NCI-H2171 treated with DMSO at 0.1 percent for 48 hours (cell line): ENCODE measurements around the gene TBCA.

ENCODE experiments used
- DNase-seq: peaks from one replicate; lab custom pipeline; 2025; lab: John Stamatoyannopoulos, UW

TBCA gene, protein sequence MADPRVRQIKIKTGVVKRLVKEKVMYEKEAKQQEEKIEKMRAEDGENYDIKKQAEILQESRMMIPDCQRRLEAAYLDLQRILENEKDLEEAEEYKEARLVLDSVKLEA

DNA sequence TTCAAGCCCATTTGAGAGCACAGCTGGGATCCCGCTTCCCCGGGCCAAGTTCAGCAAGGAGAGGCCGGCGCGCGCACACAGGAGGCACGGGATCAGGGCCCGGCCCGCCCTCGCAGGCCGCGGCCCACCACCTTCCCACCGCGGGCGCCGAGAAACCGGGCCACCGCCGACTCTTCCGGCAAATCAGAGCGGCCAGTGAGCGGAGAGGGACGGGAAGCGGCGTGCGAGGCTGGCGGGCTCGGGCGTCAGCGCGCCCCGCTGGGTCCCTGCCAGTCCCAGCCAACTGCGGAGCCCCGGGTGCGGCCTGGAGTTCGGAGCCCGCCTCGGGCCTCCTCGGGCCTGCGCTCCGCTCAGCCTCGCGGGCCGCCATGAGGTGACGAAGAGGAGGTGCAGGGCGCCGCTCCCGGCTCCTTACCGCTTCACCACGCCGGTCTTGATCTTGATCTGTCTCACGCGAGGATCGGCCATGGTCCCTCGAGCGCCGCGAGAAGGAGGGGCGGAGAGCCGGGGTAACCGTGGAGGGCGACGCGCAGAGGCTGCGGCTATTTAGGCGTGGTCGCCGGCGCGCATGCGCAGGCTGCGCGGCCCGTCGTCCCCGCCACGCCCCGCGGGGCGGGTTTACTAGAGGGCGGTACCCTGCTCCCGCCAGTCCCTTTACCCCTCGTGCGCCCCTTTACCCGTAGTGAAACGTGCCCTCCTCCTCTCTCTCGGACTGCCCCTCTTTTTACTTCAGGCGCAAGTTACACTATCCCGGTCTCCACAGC lies at the start of gene TBCA:
Gene TBCA (minus strand): TSS at position 550 of the 764 bp plus-strand sequence. CDS start 82 bp downstream, at position 468.
- peak; percentile 81 for DNase-seq

DNA sequence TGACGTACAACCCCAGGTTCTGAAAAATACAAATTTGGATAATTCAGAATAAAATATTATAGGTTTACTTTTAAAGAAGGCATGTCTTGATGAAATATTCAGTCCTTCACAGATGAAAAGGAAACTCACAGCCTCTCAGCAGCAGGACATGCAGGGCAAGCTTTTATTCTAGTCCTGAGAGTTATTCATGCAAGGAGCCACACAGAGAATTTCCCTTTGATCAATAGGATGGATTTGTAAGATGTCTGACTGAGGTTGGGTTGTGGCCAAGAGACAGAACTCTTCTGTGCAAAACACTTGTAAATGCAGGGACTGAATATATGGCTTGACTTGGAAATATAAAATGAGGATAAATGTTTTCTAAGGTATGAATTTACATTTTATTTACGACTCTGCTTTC lies 48.8 kb upstream of the TBCA start:
- DNase-seq = no peak

DNA sequence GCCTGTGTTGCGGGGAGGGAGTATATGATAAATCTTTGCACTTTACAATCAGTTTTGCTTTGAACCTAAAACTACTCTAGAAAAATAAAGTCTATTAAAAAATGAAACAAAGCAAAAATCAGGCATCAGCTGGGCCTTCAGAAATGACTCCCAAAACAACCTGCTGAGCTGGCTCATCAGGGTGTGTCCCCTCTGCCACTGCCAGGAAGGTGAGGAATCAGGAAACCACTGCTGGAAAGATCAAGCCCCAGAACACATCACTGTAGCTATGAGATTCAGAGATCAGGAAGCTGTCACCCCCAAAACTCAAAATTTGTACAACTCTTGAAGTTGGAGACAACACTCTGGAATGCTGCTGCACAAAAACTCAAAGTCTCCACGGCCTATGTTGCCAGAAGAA lies 40.5 kb upstream of the TBCA start:
- DNase-seq = no peak

DNA sequence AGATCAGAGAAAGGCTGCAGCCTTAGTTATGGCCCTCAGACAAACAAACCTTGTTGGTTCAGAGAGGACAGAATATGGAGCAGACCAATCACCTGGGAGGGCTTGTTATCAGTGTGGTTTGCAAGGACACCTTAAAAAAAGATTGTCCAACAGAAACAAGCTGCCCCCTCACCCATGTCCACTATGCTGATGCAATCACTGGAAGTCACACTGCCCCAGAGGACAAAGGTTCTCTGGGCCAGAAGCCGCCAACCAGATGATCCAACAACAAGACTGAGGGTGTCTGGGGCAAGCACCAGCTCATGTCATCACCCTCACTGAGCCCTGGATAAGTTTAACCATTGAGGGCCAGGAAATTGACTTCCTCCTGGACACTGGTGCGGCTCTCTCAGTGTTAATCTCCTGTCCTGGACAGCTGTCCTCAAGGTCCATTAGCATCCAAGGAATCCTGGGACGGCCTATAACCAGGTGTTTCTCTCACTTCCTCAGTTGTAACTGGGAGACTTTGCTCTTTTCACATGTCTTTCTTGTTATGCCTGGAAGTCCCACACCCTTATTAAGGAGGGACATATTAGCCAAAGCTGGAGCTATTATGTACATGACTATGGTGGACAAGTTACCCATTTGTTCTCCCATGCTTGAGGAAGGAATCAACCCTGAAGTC lies 36.9 kb upstream of the TBCA start:
- DNase-seq = no peak

DNA sequence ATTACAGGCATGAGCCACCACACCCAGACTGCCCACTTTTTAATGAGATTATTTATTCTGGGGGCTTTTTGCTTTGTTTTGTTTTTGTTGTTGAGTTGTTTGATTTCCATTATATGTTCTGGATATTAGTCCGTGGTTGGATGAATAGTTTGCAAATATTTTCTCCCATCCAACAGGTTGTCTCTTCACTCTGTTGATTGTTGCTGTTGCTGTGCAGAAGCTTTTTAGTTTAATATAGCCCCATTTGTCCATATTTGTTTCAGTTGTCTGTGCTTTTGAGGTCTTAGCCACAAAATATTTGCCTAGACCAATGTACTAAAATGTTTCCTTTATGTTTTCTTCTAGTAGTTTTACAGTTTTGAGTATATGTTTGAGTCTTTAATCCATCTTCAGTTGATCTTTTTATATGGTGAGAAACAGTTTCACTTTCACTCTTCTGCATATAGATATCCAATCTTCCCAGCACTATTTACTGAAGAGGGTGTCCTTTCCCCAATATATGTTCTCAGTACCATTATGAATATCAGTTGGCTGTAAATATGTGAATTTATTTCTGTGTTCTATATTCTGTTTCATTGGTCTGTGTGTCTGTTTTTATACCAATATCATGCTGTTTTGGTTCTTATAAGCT lies 30.2 kb upstream of the TBCA start:
- DNase-seq = no peak

DNA sequence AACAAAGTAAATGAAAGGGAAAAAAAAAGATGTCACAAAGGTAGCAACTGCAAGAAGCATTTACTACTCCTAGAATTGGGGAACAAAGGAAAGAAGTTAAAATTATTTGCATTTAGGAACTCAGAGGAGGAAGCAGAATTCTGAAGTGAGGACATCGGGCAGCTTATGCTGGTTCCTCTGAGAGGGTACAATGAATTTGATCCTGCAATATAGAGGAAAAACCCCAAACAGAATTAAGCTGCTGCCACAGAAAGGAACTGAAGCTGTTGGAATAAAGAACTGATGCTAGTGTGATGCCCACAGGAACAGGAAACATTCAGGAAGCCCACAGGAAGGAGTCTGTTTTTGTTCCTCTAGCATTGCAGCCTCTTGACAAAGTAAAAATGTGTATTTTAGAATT lies 22.3 kb upstream of the TBCA start:
- no peak for DNase-seq

DNA sequence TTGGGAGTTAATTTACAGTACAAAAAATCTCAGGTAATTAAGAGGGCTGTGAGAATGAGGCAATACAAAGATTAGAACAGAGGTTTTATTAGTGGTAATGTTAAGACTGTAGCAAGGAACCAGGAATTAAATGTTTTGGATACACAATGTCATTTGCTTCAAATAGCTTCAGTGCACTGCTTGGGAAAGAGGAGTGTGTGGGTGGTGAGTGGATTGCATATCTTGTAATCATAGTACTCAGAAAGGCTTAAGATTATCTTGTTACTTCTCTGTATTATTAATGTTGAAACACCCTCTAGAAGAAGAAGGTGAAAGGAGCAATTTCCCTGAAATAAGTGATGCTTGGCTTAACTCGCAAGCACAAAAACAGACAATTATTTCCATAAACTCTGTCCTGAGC lies 21.0 kb upstream of the TBCA start:
- no peak for DNase-seq

DNA sequence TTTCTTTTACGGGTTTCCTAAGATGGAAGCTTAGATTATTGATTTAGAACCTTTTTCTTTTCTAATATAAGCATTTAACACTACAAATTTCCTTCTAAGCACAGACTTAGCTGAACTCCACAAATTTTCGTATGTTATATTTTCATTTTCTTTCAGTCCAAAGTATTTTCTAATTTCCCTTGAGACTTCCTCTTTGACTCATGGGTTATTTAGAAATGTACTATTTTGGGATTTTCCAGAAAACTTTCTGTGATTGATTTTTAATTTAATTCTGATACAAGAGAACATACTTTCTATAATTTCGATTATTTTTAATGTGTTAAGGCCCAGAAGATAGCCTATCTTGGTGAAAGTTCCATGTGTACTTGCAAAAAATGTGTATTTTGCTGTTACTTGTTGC lies 19.7 kb upstream of the TBCA start:
- no peak for DNase-seq

DNA sequence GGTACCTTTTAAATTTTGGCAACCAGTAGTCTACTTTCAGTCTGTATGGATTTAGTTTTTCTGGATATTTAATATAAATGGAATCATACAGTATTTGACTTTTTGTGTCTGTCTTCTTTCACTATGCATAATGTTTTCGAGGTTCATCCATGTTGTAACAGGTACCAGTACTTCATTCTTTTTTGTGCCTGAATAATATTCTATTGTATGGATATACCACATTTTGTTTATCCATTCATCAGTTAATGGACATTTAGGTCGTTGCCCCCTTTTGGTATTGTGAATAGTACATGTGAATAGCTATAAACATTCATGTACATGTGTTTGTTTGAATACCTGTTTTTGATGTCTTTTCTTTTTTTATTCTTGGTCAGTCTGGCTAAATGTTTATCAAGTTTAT lies 19.1 kb upstream of the TBCA start:
- DNase-seq = no peak

DNA sequence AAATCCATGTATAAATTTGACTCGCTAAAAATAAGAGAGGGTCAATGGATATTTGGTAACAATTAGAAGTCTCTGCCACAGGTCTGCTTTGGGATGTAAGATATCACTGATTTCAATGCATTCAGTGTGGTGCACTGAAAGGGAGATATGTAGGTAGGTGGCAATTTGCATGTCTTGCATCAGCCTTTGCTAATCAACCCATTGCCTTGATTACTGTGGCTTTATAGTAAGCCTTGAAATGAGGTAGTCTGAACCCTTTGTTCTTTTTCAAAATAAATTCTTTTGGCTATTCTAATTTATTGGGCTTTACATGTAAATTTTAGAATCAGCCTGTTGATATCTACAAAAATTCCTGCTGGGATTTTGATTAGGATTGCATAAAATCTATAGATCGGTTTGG lies 15.8 kb upstream of the TBCA start:
- DNase-seq = no peak

DNA sequence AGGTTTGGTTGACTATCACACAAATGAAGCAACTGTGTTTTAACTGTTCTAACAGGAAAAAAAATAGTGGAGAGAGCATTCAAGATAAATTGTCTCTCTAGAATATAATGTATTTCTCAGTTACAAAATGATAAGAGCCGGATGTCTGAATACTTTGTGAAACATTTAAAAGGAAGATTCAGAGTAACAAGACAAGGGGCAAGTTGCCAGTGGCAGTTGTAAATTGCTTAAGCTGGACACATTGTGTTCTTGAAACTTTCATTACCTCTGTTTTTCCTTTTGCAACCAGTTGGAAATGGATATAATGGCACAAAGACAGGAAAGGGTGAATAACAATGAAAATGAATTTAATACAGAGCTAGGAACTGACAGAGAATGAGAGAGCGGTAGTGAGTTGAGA lies 15.2 kb upstream of the TBCA start:
- DNase-seq = no peak

DNA sequence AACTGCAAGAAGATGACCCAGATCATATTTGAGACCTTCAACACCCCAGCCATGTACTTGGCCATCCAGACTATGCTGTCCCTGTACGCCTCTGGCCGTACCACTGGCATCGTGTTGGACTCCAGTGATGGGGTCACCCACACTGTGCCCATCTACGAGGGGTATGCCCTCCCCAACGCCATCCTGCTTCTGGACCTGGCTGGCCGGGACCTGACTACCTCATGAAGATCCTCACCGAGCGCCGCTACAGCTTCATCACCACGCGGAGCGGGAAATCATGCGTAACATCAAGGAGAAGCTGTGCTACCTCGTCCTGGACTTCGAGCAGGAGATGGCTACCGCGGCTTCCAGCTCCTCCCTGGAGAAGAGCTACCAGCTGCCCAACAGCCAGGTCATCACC lies 9.1 kb upstream of the TBCA start:
- no peak for DNase-seq

DNA sequence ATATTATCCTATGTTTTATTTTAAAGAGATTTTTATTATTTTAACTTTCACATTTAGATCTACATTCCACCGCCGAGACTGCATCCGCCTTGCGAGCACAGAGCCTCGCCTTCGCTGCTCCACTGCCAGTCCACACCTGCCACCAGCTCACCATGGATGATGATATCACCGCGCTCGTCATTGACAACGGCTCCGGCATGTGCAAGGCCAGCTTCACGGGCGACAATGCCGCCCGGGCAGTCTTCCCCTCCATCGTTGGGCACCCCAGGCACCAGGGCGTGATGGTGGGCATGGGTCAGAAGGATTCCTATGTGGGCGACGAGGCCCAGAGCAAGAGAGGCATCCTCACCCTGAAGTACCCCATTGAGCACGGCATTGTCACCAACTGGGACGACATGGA lies 8.6 kb upstream of the TBCA start:
- no peak for DNase-seq

DNA sequence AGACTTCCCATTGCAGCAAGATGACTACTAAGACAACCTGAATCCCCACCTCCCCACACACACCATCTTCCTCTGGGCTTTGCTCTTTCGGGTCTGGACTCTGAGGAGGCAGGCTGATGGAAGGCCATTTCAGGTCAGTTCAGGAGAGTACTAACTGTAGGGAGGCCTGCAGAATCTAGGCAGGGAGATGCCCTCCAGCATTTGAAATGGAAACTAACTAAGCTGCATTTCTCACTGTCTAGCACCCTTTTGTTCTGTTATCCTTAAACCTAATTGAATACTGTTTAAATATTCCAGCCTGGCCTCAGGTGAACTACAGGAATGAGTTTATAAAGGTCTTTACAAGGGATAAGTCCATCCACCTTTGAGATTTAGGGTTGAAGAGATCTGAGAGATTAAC lies 4.9 kb upstream of the TBCA start:
- no peak for DNase-seq

DNA sequence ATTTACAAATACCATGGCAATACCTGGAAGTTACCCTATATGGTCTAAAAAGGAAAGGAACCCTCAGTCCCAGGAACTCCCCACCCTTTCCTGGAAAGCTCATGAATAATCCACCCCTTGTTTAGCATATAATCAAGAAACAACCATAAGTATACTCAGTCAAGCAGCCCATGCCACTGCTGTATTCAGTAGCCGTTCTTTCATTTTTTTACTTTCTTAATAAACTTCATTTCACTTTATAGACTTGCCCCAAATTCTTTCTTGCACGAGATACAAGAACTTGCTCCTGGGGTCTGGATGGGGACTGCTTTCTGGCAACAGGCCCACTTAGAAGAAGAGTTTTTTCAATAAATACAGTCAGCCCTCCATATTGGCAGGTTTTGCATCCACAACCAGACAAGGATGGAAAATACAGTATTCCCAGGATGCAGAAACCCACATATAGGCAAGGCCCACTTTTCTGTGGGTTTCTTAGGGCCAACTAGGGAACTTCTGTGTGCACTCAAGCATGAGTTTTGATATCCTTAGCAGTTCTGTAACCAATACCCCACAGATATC lies 2.8 kb upstream of the TBCA start:
- DNase-seq = no peak

DNA sequence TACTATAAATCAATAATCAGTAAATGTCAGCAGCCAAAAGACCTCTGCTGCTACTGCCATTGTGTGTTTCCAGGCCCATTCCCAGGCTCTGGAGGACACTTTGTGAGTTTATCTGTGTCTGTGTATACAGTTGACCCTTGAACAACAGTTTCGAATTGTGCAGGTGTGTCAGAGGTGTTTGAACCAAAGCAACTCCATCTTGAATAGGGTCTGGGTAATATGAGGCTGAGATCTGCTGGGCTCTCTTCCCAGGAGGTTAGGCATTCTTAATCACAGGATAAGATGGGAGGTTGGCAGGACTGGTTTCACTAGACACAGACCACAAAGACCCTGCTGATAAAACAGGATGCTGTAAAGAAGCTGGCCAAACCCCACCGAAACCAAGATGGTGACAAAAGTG lies 2.3 kb upstream of the TBCA start:
- no peak for DNase-seq

DNA sequence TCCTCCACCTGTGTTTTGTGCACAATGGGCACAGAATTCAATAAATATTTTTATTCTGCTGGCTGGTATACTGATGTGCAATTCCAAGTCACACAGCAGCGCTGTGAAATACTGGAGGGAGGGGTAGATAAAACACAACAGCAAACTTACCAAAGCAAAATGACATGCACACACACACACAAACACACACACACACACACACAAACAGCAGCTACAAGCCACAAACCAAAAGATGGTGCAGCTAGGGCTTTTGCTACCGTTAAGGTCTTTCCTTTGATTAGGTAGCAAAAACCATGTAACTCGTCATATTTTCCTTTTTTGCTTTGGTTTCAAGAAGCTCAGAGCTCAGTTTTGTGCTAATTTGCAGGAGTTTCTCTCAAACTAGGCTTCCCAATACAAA lies 1.8 kb upstream of the TBCA start:
- DNase-seq = no peak

DNA sequence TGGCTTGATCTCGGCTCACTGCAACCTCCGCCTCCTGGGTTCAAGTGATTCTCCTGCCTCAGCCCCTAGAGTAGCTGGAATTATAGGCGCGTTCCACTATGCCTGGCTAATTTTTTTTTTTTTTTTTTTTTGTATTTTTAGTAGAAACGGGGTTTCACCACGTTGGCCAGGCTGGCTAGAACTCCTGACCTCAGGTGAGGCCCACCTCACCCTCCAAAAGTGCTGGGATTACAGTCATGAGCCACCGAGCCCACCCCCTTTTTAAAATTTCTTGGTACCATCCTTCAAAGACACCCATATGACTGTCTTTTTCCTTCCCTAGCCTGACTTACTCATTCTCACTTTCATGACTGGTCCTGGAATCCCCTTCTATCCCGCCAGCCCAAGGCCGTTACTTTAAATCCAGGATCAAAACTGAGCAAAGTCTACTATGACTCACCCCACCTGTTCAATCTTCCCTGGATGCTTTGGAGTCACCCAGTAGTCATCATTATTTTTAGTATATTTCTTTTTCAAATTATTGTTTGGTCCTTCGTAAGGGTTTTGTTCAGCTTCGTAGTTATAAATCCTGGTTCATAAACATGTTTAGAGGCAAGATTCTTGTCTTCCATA lies 1.2 kb upstream of the TBCA start:
- DNase-seq = no peak

DNA sequence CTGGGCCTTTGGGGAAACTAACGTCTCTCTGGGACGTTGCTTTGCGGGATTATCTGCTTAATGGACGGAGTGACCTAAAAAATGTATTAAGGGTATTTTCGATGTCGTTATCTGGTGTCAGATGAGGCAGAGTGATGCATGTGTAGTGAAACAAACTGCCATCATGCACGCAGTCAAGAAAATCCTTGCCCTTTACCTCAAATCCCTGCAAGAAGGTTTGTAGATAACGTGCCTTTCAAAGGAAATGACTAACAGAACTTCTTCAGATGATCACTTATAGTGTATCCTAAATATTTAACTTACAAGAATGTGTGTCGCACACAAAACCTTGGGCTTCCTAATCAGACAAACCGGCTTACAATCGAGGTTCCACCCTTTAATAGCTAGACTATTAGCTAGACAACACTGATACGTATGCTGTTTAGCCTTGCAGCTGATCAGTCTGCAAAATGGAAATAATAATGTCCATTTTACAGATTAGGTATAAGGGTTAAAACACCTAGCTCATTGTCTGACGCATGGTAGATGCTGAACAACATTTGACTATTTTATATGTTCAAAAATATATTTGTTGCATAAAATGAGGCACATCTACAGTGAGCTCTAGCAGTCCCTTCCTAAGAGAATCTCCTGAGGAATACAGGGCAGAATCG lies 541 bp upstream of the TBCA start:
- DNase-seq = no peak

DNA sequence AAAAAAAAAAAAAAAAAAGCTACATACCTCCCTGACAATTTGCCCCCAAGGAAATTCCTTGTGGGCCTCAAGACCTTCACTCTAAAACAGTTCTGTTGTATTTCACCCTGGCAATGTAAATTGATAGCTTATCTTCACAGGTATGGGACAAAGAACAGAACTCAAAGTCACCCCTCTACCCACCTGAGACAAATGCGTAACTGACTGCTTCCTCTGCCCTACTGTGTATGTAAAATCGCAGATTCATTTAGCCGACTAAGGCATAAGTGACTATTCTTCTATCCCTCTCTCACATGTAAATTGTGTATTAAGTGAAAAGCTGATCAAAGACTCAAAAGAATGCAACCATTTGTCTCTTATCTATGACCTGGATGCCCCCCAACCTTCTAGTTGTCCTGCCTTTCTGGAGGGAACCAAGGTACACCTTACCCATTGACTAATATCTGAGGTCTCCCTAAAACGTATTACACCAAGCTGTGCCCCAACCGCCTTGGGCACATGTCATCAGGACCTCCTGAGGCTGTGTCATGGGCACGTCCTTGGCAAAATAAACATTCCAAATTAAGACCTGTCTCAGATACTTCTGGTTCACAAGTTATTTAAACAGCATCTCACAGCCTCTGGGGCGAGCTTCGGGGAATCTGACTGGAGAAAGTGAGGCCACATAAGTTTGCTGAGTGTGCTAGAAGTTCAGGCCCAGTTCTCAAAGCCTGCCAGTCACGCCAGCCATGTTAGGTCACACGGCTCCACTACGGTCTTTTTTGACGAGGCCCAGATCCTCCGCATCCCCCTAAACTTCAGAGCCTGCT lies 954 bp downstream of the TBCA start:
- peak; percentile 30 for DNase-seq

DNA sequence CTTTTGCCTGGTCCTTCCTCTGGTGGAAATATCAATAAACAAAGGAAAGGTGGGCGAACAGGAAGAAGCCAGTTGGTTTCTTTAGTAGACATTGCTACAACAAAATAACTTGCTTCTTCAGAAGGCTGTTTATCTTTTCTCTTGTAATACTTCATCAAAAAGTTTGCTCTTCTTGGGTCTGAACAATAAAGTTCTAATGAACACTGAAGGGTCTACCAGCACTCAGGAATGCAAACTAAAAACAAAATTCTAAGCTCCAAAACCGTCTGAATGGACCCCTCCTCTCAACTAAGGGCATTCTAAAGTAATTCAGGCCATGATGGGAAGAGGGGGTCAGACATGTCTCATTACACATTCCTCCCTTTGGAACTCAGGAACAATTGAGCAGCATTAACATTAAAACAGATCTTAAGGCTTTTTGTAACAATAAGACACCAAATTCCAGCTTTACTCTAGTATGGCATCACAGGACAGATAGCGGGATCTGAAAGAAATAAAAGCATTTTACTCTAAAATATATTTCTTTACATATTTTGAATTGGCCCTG lies 2.3 kb downstream of the TBCA start:
- no peak for DNase-seq
